A673 (cell line): Measurements from ENCODE around the gene SPNS3. TPM values are rescaled to one million over a fixed set of nuclear protein-coding genes. Genes with fewer than 3 reads are reported as not detected.

Experiments used
- BruUV-seq: library from RNA; stranded (reverse); fragments of 400-500 nt; replicated peaks from 2 replicates; lab custom pipeline; 2021; lab: Mats Ljungman, UMichigan
- CTCF ChIA-PET: fragments of 300-600 bp; sonication (Branson Sonifier 250); formaldehyde crosslinking; loops from one replicate; lab custom pipeline; 2022; ENCODE audit warnings: antibody characterized with exemption; lab: Charles Lee
- POLR2A ChIA-PET: fragments of 300-600 bp; sonication (Branson Sonifier 250); formaldehyde crosslinking; loops from one replicate; lab custom pipeline; 2022; ENCODE audit warnings: antibody characterized with exemption; ENCODE audit not compliant: low non-redundant PET; lab: Charles Lee
- DNase-seq: peaks from one replicate; pipeline ENCODE4 v3.0.0-alpha.2; 2015; ENCODE audit warnings: low spot score
- H3K27ac ChIP-seq: fragments of 200-600 bp; sonication (generic); 2 replicates; pipeline ENCODE4 v1.5.1; 2016; ENCODE audit warnings: mixed run types, low read depth, mild to moderate bottlenecking, mixed read lengths, antibody characterized with exemption, low read length; ENCODE audit not compliant: poor library complexity, severe bottlenecking
- H3K27me3 ChIP-seq: fragments of 200-600 bp; sonication (generic); replicated peaks from 2 replicates; pipeline ENCODE4 v1.6.1; 2017; ENCODE audit warnings: mixed run types, low read depth, mild to moderate bottlenecking, mixed read lengths, antibody characterized with exemption, low read length; ENCODE audit not compliant: insufficient read depth, poor library complexity
- H3K36me3 ChIP-seq: fragments of 200-600 bp; sonication (generic); 2 replicates; pipeline ENCODE4 v1.6.1; 2016; ENCODE audit warnings: mixed run types, mild to moderate bottlenecking, mixed read lengths, antibody characterized with exemption, low read length; ENCODE audit not compliant: insufficient read depth, poor library complexity, severe bottlenecking
- H3K4me1 ChIP-seq: fragments of 200-600 bp; sonication (generic); 2 replicates; pipeline ENCODE4 v1.6.1; 2017; ENCODE audit warnings: mixed run types, mild to moderate bottlenecking, mixed read lengths, antibody characterized with exemption, low read length; ENCODE audit not compliant: insufficient read depth, poor library complexity, severe bottlenecking
- H3K4me3 ChIP-seq: fragments of 200-600 bp; sonication (generic); 2 replicates; pipeline ENCODE4 v1.5.1; 2016; ENCODE audit warnings: low read depth, mixed run types, mild to moderate bottlenecking, mixed read lengths, low read length; ENCODE audit not compliant: poor library complexity, severe bottlenecking
- H3K9me3 ChIP-seq: fragments of 200-600 bp; sonication (generic); 2 replicates; pipeline ENCODE4 v1.6.1; 2016; ENCODE audit warnings: mixed run types, low read depth, mild to moderate bottlenecking, mixed read lengths, antibody characterized with exemption, low read length; ENCODE audit not compliant: poor library complexity, severe bottlenecking
- EZH2 ChIP-seq: fragments of 200-600 bp; sonication (generic); IDR thresholded peaks from 2 replicates; pipeline ENCODE4 v1.6.1; 2017; ENCODE audit warnings: borderline replicate concordance, low read depth, mild to moderate bottlenecking, mixed read lengths, antibody characterized with exemption, low read length; ENCODE audit not compliant: poor library complexity, severe bottlenecking
- intact Hi-C: fragments of 100-400 bp; cut with micrococcal nuclease; formaldehyde crosslinking; loops from one replicate; pipeline ENCODE4 v1.10.0; 2022; ENCODE audit not compliant: unreplicated experiment
- total RNA-seq: library from RNA; stranded (reverse); gene quantifications from 2 replicates; pipeline ENCODE4 v1.2.3, GENCODE V29; 2021
- TF ChIP-seq, protein P1 (sequence below): fragments of 300-800, 200-600 bp; sonication (generic); conservative IDR thresholded peaks from 2 replicates; pipeline ENCODE4 v1.5.1; 2017; ENCODE audit warnings: low read depth, mild to moderate bottlenecking, antibody characterized with exemption, low read length, moderate library complexity, mixed read lengths

Gene SPNS3
- total RNA-seq, 1 experiment from 2014 or later: not detected

DNA sequence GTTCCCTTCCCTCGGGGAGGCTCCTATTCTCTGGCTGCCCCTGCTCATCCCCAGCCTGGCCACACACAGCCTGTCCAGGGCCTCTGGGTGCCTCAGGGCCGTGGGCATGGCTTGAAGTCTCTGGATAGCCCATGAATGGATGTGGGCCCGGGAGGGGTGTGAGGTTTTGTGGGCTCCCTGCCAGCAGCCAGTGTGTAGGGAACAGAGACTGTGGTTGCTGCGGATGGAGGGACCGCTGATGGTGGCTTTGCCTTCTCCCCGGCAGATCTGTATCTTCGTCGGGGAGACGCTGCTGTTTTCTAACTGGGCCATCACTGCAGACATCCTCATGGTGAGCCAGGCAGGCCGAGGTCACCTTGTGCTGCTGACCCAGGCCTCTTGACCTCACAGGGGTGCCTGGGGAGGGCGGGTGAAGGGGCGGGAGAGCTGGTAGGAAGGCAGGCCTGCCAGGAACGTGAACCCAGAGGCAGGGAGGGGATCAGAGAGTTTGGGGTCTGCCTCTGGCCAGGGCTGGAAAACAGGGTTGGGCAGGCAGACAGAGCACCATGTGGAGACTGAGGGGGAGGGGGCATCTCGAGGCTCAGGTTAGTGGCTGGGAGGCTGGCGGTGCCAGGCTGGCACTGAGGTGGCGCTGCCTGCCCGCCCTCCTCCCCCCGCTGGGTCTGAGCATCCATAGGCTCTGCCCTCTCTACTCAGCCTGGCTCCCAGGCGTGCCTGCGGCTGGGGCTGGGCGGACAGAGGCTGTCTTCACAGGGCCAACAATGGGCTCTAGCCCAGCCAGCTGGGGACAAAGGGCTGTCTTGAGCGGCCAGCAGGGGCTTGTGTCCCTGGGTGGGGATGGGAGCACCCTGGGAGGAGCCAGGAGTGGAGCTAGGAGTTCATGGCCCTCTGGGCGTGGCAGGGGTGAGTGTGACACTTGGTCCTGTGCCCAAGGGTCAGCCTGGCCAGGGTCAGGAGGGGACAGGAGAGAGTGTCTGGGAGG, 100.1 kb downstream of the SPNS3 start:
- H3K36me3 ChIP-seq: peaks cover 11% of the 10 kb centered on the region
- H3K9me3 ChIP-seq: no peaks in the 10 kb centered on the region
- intact Hi-C loops: no loop called here
- ChIA-PET POLR2A (no interaction called here), CTCF (no interaction called here)
- no peak overlapping the region for H3K27ac ChIP-seq
- no peak for TF ChIP-seq EZH2
- TF ChIP-seq, protein P1, sequence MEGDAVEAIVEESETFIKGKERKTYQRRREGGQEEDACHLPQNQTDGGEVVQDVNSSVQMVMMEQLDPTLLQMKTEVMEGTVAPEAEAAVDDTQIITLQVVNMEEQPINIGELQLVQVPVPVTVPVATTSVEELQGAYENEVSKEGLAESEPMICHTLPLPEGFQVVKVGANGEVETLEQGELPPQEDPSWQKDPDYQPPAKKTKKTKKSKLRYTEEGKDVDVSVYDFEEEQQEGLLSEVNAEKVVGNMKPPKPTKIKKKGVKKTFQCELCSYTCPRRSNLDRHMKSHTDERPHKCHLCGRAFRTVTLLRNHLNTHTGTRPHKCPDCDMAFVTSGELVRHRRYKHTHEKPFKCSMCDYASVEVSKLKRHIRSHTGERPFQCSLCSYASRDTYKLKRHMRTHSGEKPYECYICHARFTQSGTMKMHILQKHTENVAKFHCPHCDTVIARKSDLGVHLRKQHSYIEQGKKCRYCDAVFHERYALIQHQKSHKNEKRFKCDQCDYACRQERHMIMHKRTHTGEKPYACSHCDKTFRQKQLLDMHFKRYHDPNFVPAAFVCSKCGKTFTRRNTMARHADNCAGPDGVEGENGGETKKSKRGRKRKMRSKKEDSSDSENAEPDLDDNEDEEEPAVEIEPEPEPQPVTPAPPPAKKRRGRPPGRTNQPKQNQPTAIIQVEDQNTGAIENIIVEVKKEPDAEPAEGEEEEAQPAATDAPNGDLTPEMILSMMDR: no peak
- DNase-seq: peak; percentile 51
- H3K27me3 ChIP-seq: no peaks in the 10 kb centered on the region
- H3K4me3 ChIP-seq: no peak overlapping the region
- peaks cover 9% of the 10 kb centered on the region for H3K4me1 ChIP-seq
- no TSS peak for BruUV-seq

DNA sequence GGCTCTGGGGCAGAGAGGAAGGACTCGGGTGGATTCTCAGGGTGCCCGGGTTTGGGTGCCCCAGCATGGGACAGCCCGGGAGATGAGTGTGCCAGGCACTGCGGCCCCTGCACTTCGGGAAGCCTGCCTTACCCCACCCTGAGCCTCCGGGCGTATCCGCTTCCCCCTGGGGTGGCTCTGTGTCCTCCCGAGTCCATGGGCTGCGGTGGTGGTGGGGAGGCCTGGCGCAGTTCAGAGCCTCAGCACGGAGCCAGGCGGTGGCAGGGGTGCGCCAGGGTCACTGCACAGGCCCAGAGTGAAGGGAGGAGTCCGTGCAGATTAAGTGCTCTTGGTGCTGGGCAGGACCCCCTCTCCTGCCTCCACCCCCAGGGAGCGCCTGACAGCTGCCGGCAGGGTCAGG, 100.8 kb downstream of the SPNS3 start:
- Histone ChIP-seq H3K27ac (no peak overlapping the region), H3K9me3 (no peaks in the 10 kb centered on the region), H3K4me3 (no peak overlapping the region), H3K4me1 (peaks cover 9% of the 10 kb centered on the region), H3K36me3 (peaks cover 18% of the 10 kb centered on the region), H3K27me3 (no peaks in the 10 kb centered on the region)
- intact Hi-C loops: no loop called here
- ChIA-PET CTCF (no interaction called here), POLR2A (no interaction called here)
- TF ChIP-seq, protein P1: no peak
- TF ChIP-seq EZH2: no peak
- no peak for DNase-seq
- BruUV-seq: no TSS peak

DNA sequence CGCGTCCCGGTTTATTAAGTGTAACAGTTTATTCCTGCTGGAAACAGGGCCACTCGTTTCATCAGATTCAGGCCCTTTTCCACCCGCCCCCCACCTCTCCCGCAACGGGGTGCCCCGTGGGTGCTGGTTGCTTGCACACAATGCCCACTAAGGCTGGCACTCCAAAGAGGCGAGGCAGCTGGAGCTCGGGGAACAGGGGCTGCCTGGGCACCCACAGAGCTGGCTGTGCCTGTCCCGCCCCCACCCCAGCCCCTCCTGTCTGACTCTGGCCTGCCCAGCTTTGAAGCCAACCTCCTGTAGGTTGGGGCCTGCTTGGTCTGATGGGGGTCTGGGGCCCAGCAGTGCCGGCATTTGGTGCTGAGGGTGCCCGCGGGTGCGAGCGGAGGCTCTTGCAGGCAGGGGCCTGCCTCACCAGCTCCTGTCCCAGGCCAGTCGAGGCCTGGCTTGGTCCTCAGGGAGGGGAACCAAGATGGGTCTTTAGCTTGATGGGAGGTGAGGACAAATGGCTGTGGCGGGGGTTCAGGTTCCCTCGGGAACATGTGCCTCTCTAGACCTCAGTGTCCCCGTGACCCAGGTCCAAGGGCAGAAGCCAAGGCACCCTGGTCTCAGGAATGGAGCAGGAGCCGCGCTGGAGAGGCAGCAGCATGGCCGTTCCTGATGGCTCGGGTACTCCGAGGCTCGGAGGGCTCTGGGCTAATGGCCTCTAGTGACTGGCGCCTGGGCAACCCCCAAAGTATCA, 101.4 kb downstream of the SPNS3 start:
- Histone ChIP-seq H3K9me3 (no peaks in the 10 kb centered on the region), H3K4me1 (peaks cover 9% of the 10 kb centered on the region), H3K36me3 (peaks cover 24% of the 10 kb centered on the region), H3K4me3 (no peak overlapping the region), H3K27me3 (no peaks in the 10 kb centered on the region), H3K27ac (no peak overlapping the region)
- POLR2A ChIA-PET: no interaction called here
- CTCF ChIA-PET: no interaction called here
- intact Hi-C loops: no loop called here
- DNase-seq: no peak
- BruUV-seq: no TSS peak
- TF ChIP-seq EZH2: no peak
- TF ChIP-seq, protein P1: no peak
